Kidney (tissue), 14 donors: ENCODE data around the gene KCNJ14. TPM values are rescaled to one million over a fixed set of nuclear protein-coding genes. Genes with fewer than 3 reads are reported as not detected.

Experiments used
- DNase-seq, 5 donors: peaks; one replicate each; pipeline ENCODE4 v3.0.0-alpha.2; 2013 to 2020
- FAIRE-seq: peaks from 2 replicates; lab custom pipeline; 2012; peaks lifted over from hg19 to GRCh38; lab: Jason Lieb, UNC
- H3K27ac ChIP-seq, 2 donors: one replicate each; pipeline ENCODE4 v1.7.0; 2013; ENCODE audit warnings: low read depth in 2 of 2, low read length in 2 of 2, inconsistent platforms in 1 of 2
- H3K27me3 ChIP-seq: one replicate; pipeline ENCODE4 v1.7.1; 2013; ENCODE audit warnings: low read length, inconsistent platforms; ENCODE audit not compliant: control insufficient read depth, insufficient read depth
- H3K36me3 ChIP-seq, 3 donors: one replicate each; pipeline versions ENCODE4 v1.7.0 to v1.7.1; 2013; ENCODE audit warnings: low read length in 3 of 3, control low read depth in 1 of 3, inconsistent platforms in 1 of 3; ENCODE audit not compliant: insufficient read depth in 3 of 3, control insufficient read depth in 2 of 3
- H3K4me1 ChIP-seq, 3 donors: one replicate each; pipeline versions ENCODE4 v1.7.0 to v1.7.1; 2013; ENCODE audit warnings: low read length in 3 of 3, inconsistent platforms in 1 of 3, low read depth in 1 of 3; ENCODE audit not compliant: control insufficient read depth in 2 of 3, insufficient read depth in 2 of 3
- H3K4me3 ChIP-seq, 3 donors: one replicate each; pipeline versions ENCODE4 v1.7.0 to v1.8.1; 2013; ENCODE audit warnings: low read length in 3 of 3, control low read depth in 1 of 3, inconsistent platforms in 1 of 3
- H3K9ac ChIP-seq, 3 donors: one replicate each; pipeline versions ENCODE4 v1.7.0 to v1.7.1; 2013; ENCODE audit warnings: low read length in 3 of 3, control low read depth in 1 of 3, inconsistent platforms in 1 of 3
- H3K9me3 ChIP-seq, 3 donors: one replicate each; pipeline versions ENCODE4 v1.7.0 to v1.7.1; 2013; ENCODE audit warnings: low read length in 3 of 3, control low read depth in 1 of 3, inconsistent platforms in 1 of 3; ENCODE audit not compliant: control insufficient read depth in 2 of 3, insufficient read depth in 1 of 3
- CTCF ChIP-seq: IDR thresholded peaks from 3 replicates; pipeline ENCODE4 v1.5.1; 2012; ENCODE audit warnings: mild to moderate bottlenecking, moderate library complexity, borderline replicate concordance; ENCODE audit not compliant: insufficient read depth; ENCODE audit errors: extremely low read depth
- intact Hi-C: fragments of 100-400 bp; cut with DNase I; formaldehyde crosslinking; loops from one replicate; pipeline ENCODE4 v1.11.1; 2022
- polyA plus RNA-seq: library from polyadenylated mRNA; stranded (reverse); fragments of 350-450 nt; fragmentation: Illumina TruSeq; extraction: RNeasy Lipid Tissue Mini Kit (QIAGEN cat#74804); gene quantifications from one replicate; pipeline ENCODE4 v1.2.3, GENCODE V29; 2014; ENCODE audit warnings: low read depth, low replicate concordance; ENCODE audit not compliant: insufficient read depth
- total RNA-seq: library from RNA; stranded (reverse); fragmentation: NEBNext Ultra II Directional; extraction: Animal tissue kit (Norgen Biotek cat#: 25700); gene quantifications from one replicate; pipeline ENCODE4 v1.2.1, GENCODE V29; 2021
- donor health status: control.
- donor health status: control.
- donor health status: control.
- donor health status: control.
- donor health status: control.
- donor health status: DM: yes; HTN: yes; CAD: no.
- donor health status: Normal renal cell carcinoma (clear cell type).

Gene KCNJ14
- total and polyA plus RNA-seq, 2 donors from 2014 or later, result 0.28 to 1.0 TPM

- peaks cover 2 to 12% (median 6%) of the 10 kb centered on the region in 3 donors for H3K36me3 ChIP-seq
- peaks cover 0 to 11% (median 9%) of the 10 kb centered on the region in 3 donors for H3K4me1 ChIP-seq
- peak in 1 of 5 donors; percentile 90 for DNase-seq
- H3K27me3 ChIP-seq, result peaks cover 9% of the 10 kb centered on the region
- peak overlapping the region; percentile 87 for H3K27ac ChIP-seq
- intact Hi-C loops, result no loop called here
- FAIRE-seq, result peak; percentile 11
- peak overlapping the region in 1 of 3 donors; percentile 93 for H3K9ac ChIP-seq
- TF ChIP-seq CTCF, result peak; percentile 53
- H3K9me3 ChIP-seq, result no peaks in the 10 kb centered on the region
- H3K4me3 ChIP-seq, result peak overlapping the region; percentile 86 to 97 (median 95)
Observed at GRCh38 chr19:48445256-48445605, 10.1 kb upstream of the KCNJ14 start.

GRCh38 chr19:48445606-48446481, 9.5 kb upstream of the KCNJ14 start, which contains the start of gene GRWD1:
GRWD1 (plus strand) TSS chr19:48445983; CDS start chr19:48446006, 23 bp downstream.
- H3K36me3 ChIP-seq, result peaks cover 2 to 18% (median 9%) of the 10 kb centered on the region in 3 donors
- H3K4me3 ChIP-seq, result peak within 1 kb of the TSS; percentile 86 to 97 (median 95)
- H3K9me3 ChIP-seq, result no peaks in the 10 kb centered on the region
- peak; percentile 96 to 99 (median 97) for DNase-seq
- FAIRE-seq, result peak; percentile 82
- TF ChIP-seq CTCF, result no peak
- H3K9ac ChIP-seq, result peak within 1 kb of the TSS; percentile 68 to 93 (median 79)
- intact Hi-C loops, result no loop called here
- peaks cover 9% of the 10 kb centered on the region for H3K27me3 ChIP-seq
- H3K4me1 ChIP-seq, result peaks cover 0 to 11% (median 9%) of the 10 kb centered on the region in 3 donors
- peak within 1 kb of the TSS; percentile 87 for H3K27ac ChIP-seq

- H3K9ac ChIP-seq, result peak overlapping the region in 2 of 3 donors; percentile 79 to 93
- H3K4me1 ChIP-seq, result peaks cover 0 to 11% (median 9%) of the 10 kb centered on the region in 3 donors
- no peak overlapping the region for H3K27ac ChIP-seq
- FAIRE-seq (no peak), DNase-seq (no peak)
- intact Hi-C loops, result no loop called here
- H3K36me3 ChIP-seq, result peaks cover 2 to 23% (median 13%) of the 10 kb centered on the region in 3 donors
- H3K27me3 ChIP-seq, result peaks cover 7% of the 10 kb centered on the region
- TF ChIP-seq CTCF, result no peak
- H3K9me3 ChIP-seq, result no peaks in the 10 kb centered on the region
- H3K4me3 ChIP-seq, result peak overlapping the region; percentile 86 to 97 (median 95)
Observed at GRCh38 chr19:48446579-48446978, 8.8 kb upstream of the KCNJ14 start.
